ENCODE measurements around the gene ACTBL2.
"Not testable (repeated sequence)": the region's sequence is repeated elsewhere in the genome, so short reads cannot be mapped to it uniquely, and the experiment has no call there.

ACTBL2 gene

GRCh38 chr5:57482671-57483106 is at the start of gene ACTBL2:
Gene ACTBL2 (minus strand): TSS chr5:57482811. CDS start chr5:57482707, 104 bp downstream.
- no peak for DNase-seq

- DNase-seq = no peak
Measured at GRCh38 chr5:57531333-57531732, 48.7 kb upstream of the ACTBL2 start.

- no peak for DNase-seq
Measured at GRCh38 chr5:57529864-57530263, 47.3 kb upstream of the ACTBL2 start.

GRCh38 chr5:57527870-57528269 is 45.3 kb upstream of the ACTBL2 start:
- no peak for DNase-seq

- DNase-seq = no peak
Measured at GRCh38 chr5:57524348-57525060, 41.9 kb upstream of the ACTBL2 start.

- not testable (repeated sequence) for DNase-seq
Measured at GRCh38 chr5:57522477-57522876, 39.9 kb upstream of the ACTBL2 start.

GRCh38 chr5:57518415-57518814 is 35.8 kb upstream of the ACTBL2 start:
- DNase-seq = not testable (repeated sequence)

GRCh38 chr5:57517250-57517649 is 34.6 kb upstream of the ACTBL2 start:
- DNase-seq = no peak

- no peak for DNase-seq
Measured at GRCh38 chr5:57513785-57514184, 31.2 kb upstream of the ACTBL2 start.

GRCh38 chr5:57511321-57511720 is 28.7 kb upstream of the ACTBL2 start:
- no peak for DNase-seq

- DNase-seq = no peak
Measured at GRCh38 chr5:57509501-57510260, 27.1 kb upstream of the ACTBL2 start.

- DNase-seq = no peak
Measured at GRCh38 chr5:57508211-57508610, 25.6 kb upstream of the ACTBL2 start.

GRCh38 chr5:57505272-57506200 is 22.9 kb upstream of the ACTBL2 start:
- DNase-seq = no peak

GRCh38 chr5:57504357-57504756 is 21.7 kb upstream of the ACTBL2 start:
- DNase-seq = no peak

GRCh38 chr5:57503433-57503832 is 20.8 kb upstream of the ACTBL2 start:
- DNase-seq = no peak

- no peak for DNase-seq
Measured at GRCh38 chr5:57501414-57502201, 19.0 kb upstream of the ACTBL2 start.

GRCh38 chr5:57499262-57500050 is 16.8 kb upstream of the ACTBL2 start:
- peak; percentile 24 for DNase-seq

GRCh38 chr5:57497733-57498132 is 15.1 kb upstream of the ACTBL2 start:
- no peak for DNase-seq

- no peak for DNase-seq
Measured at GRCh38 chr5:57495285-57496086, 12.9 kb upstream of the ACTBL2 start.

Data from inflammatory macrophage treated with lipopolysaccharide for 4 hours (primary cell).